ENCODE measurements around the gene SLC25A6. TPM values are rescaled to one million over a fixed set of nuclear protein-coding genes. Genes with fewer than 3 reads are reported as not detected.

The SLC25A6 gene
- polyA plus RNA-seq, 3 donors from 2014 or later: 330 to 354 (median 347) TPM

DNA sequence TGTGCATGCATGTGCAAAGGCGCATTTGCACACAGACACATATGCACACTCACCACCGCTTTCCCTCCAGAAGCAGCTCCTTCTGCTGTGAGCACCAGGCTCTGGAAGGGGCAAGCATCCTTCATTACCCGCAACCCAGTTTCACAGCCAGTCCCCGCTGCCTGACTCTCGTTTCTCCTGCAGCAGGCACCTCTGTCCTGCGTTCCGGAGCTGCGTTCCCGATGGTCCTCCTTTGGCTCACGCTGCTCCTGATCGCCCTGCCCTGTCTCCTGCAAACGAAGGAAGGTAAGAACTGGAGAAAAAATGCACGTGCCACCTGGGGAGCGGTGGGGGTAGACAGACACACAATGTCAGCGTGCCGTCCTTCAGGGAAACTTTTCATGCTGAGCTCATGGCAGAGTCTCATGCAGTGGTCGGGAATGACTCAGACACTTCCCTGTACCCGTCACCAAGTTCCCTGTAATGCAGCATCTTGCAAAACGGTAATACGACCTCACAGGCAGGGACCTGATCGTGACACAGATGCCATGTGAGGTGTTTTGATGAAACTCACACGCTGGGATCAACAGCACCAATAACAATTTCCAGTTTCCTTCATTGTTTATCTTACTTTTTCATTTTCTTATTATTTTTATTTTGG is 50.2 kb downstream of the SLC25A6 start:
- Mint-ChIP-seq H3K9me3 (peaks cover 0 to 7% (median 6%) of the 10 kb centered on the region in 6 donors), H3K27ac (no peak overlapping the region), H3K4me3 (no peak overlapping the region), H3K27me3 (ENCODE audit: low read depth in 3 of 3) (peaks cover 0 to 11% (median 4%) of the 10 kb centered on the region in 3 donors), H3K4me1 (peaks cover 7% of the 10 kb centered on the region in 2 donors), H3K36me3 (peaks cover 0 to 4% (median 0%) of the 10 kb centered on the region in 3 donors)
- DNase-seq: no peak

DNA sequence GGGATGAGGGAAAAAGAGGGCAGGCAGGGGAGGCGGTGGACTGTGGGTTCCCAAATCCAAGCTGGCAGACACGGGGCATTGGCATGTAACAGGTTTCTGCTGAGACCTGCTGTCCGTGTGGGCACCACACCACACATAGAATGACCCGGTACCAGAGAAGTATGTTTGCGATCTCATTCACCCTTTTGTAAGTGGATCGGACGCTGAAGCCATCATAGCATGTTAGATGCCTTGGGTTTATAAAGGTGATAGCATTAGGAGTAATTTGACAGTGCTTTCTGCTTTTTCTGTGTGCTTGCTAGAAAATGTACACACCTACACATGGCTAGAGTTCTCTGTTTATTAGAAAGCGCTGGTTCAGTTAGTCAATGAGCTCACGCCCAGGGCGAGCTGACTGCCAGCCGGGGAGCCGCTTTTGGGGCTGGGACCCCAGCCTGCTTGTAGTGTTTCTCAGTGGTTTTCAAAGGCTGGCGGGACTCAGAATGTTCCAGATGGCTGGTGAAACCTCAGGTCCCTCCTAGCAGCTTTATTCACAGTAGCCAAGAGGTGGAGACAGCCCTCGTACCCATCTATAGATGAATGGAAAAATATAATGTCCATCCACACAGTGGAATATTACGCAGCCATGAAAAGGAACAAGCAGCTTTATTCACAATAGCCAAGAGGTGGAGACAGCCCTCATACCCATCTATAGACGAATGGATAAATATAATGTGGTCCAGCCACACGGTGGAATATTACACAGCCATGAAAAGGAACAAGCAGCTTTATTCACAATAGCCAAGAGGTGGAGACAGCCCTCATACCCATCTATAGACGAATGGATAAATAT is 54.7 kb downstream of the SLC25A6 start:
- Mint-ChIP-seq H3K27me3 (ENCODE audit: low read depth in 3 of 3) (peaks cover 3 to 16% (median 13%) of the 10 kb centered on the region in 3 donors), H3K9me3 (peaks cover 2 to 7% (median 6%) of the 10 kb centered on the region in 6 donors), H3K36me3 (peaks cover 0 to 4% (median 0%) of the 10 kb centered on the region in 3 donors), H3K27ac (peak overlapping the region in 5 of 6 donors; percentile 13 to 78 (median 56)), H3K4me1 (peaks cover 21 to 23% of the 10 kb centered on the region in 2 donors), H3K4me3 (peak overlapping the region; percentile 82 to 95 (median 85))
- peak in 1 of 3 donors; percentile 10 for DNase-seq

DNA sequence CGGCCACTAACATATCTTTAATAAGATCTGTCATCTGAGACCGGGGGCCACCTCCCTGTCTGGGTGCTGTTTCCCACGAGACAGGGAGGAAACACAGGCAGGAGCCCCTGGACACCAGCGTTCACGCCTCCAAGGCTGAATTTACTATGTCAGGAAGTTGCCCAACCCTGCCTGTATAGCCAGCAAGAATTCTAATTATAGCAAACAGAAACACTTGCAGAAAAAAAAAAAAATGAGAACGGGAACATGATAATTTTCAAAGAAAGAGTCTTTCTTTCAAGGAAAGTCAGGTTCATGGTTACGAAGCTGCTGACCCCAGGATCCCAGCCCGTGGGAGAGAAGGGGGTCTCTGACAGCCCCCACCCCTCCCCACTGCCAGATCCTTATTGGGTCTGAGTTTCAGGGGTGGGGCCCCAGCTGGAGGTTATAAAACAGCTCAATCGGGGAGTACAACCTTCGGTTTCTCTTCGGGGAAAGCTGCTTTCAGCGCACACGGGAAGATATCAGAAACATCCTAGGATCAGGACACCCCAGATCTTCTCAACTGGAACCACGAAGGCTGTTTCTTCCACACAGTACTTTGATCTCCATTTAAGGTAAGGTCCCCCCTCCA is 55.5 kb downstream of the SLC25A6 start, which contains the start of gene IL3RA:
Gene IL3RA, plus strand, starts transcription at position 455 of the 613 bp plus-strand sequence. CDS start 4,981 bp downstream, outside the sequence.
- peaks cover 2 to 7% (median 5%) of the 10 kb centered on the region in 6 donors for H3K9me3 Mint-ChIP-seq
- peak within 1 kb of the TSS in 5 of 6 donors; percentile 18 to 78 (median 56) for H3K27ac Mint-ChIP-seq
- peak within 1 kb of the TSS; percentile 82 to 95 (median 85) for H3K4me3 Mint-ChIP-seq
- H3K27me3 Mint-ChIP-seq (ENCODE audit: low read depth in 3 of 3): peaks cover 3 to 13% (median 13%) of the 10 kb centered on the region in 3 donors
- DNase-seq: peak in 2 of 3 donors; percentile 24 to 39
- H3K4me1 Mint-ChIP-seq: peaks cover 21 to 23% of the 10 kb centered on the region in 2 donors
- peaks cover 0 to 3% (median 0%) of the 10 kb centered on the region in 3 donors for H3K36me3 Mint-ChIP-seq

Other genes starting within 250 kb of the SLC25A6 start
- gene CRLF2, start 179.5 kb downstream of the SLC25A6 start, polyA plus RNA-seq: not detected
- gene CSF2RA, start 123.3 kb downstream of the SLC25A6 start, polyA plus RNA-seq: 10 to 100 TPM in 1 of 3 donors, 1 to 10 TPM in 2; 1.7 to 12.8 (median 6.6) TPM
- 1 to 10 TPM in 2 of 3 donors, under 1 TPM in 1; 0.79 to 5.0 (median 1.5) TPM for gene IL3RA, start 55.3 kb downstream of the SLC25A6 start, polyA plus RNA-seq
- 10 to 100 TPM; 58.1 to 68.6 (median 67.1) TPM for gene ASMTL, start 60.8 kb upstream of the SLC25A6 start, polyA plus RNA-seq
- gene P2RY8, start 145.1 kb upstream of the SLC25A6 start, polyA plus RNA-seq: 100 to 1,000 TPM in 2 of 3 donors, 10 to 100 TPM in 1; 96.8 to 232 (median 119) TPM
- gene AKAP17A, start 199.5 kb upstream of the SLC25A6 start, polyA plus RNA-seq: 10 to 100 TPM; 13.3 to 50.1 (median 15.4) TPM
- gene ASMT, start 222.9 kb upstream of the SLC25A6 start, polyA plus RNA-seq: not detected

All from immature natural killer cell (primary cell).